HepG2 (cell line): ENCODE results near the gene C16orf54. TPM values are rescaled to one million over a fixed set of nuclear protein-coding genes. Genes with fewer than 3 reads are reported as not detected.

Experiments
- ATM ChIP-seq: fragments of 450-650 bp; IDR thresholded peaks from 2 replicates; pipeline ENCODE4 v1.7.1; 2017; ENCODE audit warnings: mild to moderate bottlenecking, borderline replicate concordance
- GATAD2A ChIP-seq: IDR thresholded peaks from 2 replicates; pipeline ENCODE4 v1.6.1; 2016
- LCORL ChIP-seq, 2 experiments: fragments of 450-650 bp in 1 of 2; sonication (generic) in 1 of 2; formaldehyde crosslinking in 1 of 2; IDR thresholded peaks; 2 replicates each; pipeline versions ENCODE4 v1.5.0 to v1.6.1; 2017 to 2020; ENCODE audit warnings: antibody characterized with exemption in 1 of 2, missing genetic modification reagents in 1 of 2
- MIXL1 ChIP-seq: IDR thresholded peaks from 2 replicates; pipeline ENCODE4 v1.6.1; 2016
- MTF2 ChIP-seq: sonication (generic); formaldehyde crosslinking; IDR thresholded peaks from 2 replicates; pipeline ENCODE4 v1.5.0; 2020; ENCODE audit warnings: missing genetic modification reagents, borderline replicate concordance
- NR1H2 ChIP-seq: sonication (generic); formaldehyde crosslinking; IDR thresholded peaks from 2 replicates; pipeline ENCODE4 v1.8.1; 2022; ENCODE audit warnings: low read depth, missing genetic modification reagents, borderline replicate concordance
- RAD21 ChIP-seq: fragments of 450-650 bp; formaldehyde crosslinking; IDR thresholded peaks from 2 replicates; pipeline ENCODE4 v1.5.0; 2020; ENCODE audit warnings: mild to moderate bottlenecking
- SMC3 ChIP-seq: IDR thresholded peaks from 2 replicates; pipeline ENCODE4 v1.6.1; 2011; ENCODE audit warnings: low read length, improper control_type of control experiment
- TEAD3 ChIP-seq: optimal IDR thresholded peaks from 2 replicates; pipeline ENCODE3; 2016; ENCODE audit warnings: borderline replicate concordance
- ZNF143 ChIP-seq: sonication (generic); formaldehyde crosslinking; IDR thresholded peaks from 2 replicates; pipeline ENCODE4 v1.4.0; 2020; ENCODE audit warnings: missing genetic modification reagents
- ZNF20 ChIP-seq: sonication (generic); formaldehyde crosslinking; IDR thresholded peaks from 2 replicates; pipeline ENCODE4 v1.4.0; 2020; ENCODE audit warnings: mild to moderate bottlenecking, moderate library complexity, missing genetic modification reagents
- polyA plus RNA-seq, 8 experiments: library from polyadenylated mRNA; depleted of rRNA in 3 of 8; stranded (reverse) in 7 of 8; unstranded in 1 of 8; fragments of >200 nt; fragmentation: Illumina TruSeq in 4 of 8; extraction: Trizol in 4 of 8; gene quantifications; 2 replicates each; pipeline versions ENCODE4 v1.2.1 to v1.2.3, GENCODE V29; 2011 to 2016; ENCODE audit warnings: low read depth in 4 of 8, missing spikeins in 1 of 8, mixed read lengths in 1 of 8; ENCODE audit not compliant: insufficient read depth in 1 of 8
- total RNA-seq, 5 experiments: library from RNA; depleted of rRNA; stranded (reverse); fragments of >200 nt; fragmentation: Illumina TruSeq; extraction: Trizol; gene quantifications; 2 replicates each; pipeline ENCODE4 v1.2.3, GENCODE V29; 2016; ENCODE audit warnings: low read depth in 1 of 5
- TF ChIP-seq, protein P1 (sequence below), 2 experiments: sonication (generic) in 1 of 2; formaldehyde crosslinking in 1 of 2; IDR thresholded peaks; 2 replicates each; pipeline versions ENCODE4 v1.4.0 to v1.6.1; 2018 to 2020; ENCODE audit warnings: missing genetic modification reagents in 2 of 2, borderline replicate concordance in 1 of 2, low read depth in 1 of 2, mild to moderate bottlenecking in 1 of 2, missing biosample characterization in 1 of 2
- TF ChIP-seq, protein P2 (sequence below): sonication (generic); formaldehyde crosslinking; IDR thresholded peaks from 2 replicates; pipeline ENCODE4 v1.4.0; 2020; ENCODE audit warnings: missing genetic modification reagents
- TF ChIP-seq, protein P3 (sequence below): sonication (generic); formaldehyde crosslinking; IDR thresholded peaks from 2 replicates; pipeline ENCODE4 v1.5.0; 2020; ENCODE audit warnings: missing genetic modification reagents

Gene C16orf54
- total and polyA plus RNA-seq, 2 of the 13 experiments (the other 11 are each of a cell fraction or from before 2014, with no cell fraction given) = not detected

DNA sequence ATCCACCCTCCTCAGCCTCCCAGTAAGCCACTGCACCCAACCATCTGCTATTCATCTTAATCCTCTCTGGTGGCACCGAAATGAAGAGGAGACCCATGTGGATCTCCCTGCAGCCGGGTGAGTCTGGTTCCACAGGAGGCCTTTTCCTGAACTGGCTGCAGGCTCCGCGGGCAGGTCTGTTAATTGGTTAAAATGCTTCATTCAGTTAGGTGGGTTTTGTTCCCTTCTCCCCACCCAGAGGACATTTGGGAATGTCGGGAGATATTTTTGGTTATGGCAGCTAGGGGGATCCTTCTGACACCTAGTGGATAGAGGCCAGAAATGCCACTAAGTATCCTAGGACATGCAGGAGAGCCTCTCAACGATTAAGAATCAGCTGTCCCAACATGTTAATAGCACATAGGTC, 16.7 kb downstream of the C16orf54 start (continued):
- TF ChIP-seq MTF2 (CRISPR knock-in tag) (no peak), TEAD3 (CRISPR knock-in tag) (peak; percentile 56), ZNF143 (CRISPR knock-in tag) (peak; percentile 62; the same call in 1 of the 2 replicates), GATAD2A (peak; percentile 55), MIXL1 (CRISPR knock-in tag) (0 out of 2 replicates have a peak, but pooled peaks have one; percentile 13), ATM (no peak), SMC3 (peak; percentile 78), RAD21 (CRISPR knock-in tag) (peak; percentile 61; the same call in 1 of the 2 replicates), NR1H2 (no peak), ZNF20 (no peak), LCORL (IDR thresholded peaks at IDR 0.05) (no peak), LCORL (CRISPR knock-in tag; IDR thresholded peaks at IDR 0.05) (peak; percentile 77)
- TF ChIP-seq, protein P1, sequence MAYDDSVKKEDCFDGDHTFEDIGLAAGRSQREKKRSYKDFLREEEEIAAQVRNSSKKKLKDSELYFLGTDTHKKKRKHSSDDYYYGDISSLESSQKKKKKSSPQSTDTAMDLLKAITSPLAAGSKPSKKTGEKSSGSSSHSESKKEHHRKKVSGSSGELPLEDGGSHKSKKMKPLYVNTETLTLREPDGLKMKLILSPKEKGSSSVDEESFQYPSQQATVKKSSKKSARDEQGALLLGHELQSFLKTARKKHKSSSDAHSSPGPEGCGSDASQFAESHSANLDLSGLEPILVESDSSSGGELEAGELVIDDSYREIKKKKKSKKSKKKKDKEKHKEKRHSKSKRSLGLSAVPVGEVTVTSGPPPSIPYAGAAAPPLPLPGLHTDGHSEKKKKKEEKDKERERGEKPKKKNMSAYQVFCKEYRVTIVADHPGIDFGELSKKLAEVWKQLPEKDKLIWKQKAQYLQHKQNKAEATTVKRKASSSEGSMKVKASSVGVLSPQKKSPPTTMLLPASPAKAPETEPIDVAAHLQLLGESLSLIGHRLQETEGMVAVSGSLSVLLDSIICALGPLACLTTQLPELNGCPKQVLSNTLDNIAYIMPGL (CRISPR knock-in tag; IDR thresholded peaks at IDR 0.05; ENCODE audit: borderline replicate concordance in 1 of 2, low read depth in 1 of 2) = 0 out of 4 replicates have a peak, but pooled peaks of 1 of the 2 experiments have one; percentile 34
- TF ChIP-seq, protein P2, sequence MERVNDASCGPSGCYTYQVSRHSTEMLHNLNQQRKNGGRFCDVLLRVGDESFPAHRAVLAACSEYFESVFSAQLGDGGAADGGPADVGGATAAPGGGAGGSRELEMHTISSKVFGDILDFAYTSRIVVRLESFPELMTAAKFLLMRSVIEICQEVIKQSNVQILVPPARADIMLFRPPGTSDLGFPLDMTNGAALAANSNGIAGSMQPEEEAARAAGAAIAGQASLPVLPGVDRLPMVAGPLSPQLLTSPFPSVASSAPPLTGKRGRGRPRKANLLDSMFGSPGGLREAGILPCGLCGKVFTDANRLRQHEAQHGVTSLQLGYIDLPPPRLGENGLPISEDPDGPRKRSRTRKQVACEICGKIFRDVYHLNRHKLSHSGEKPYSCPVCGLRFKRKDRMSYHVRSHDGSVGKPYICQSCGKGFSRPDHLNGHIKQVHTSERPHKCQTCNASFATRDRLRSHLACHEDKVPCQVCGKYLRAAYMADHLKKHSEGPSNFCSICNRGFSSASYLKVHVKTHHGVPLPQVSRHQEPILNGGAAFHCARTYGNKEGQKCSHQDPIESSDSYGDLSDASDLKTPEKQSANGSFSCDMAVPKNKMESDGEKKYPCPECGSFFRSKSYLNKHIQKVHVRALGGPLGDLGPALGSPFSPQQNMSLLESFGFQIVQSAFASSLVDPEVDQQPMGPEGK (CRISPR knock-in tag) = 0 out of 2 replicates have a peak, but pooled peaks have one; percentile 30
- TF ChIP-seq, protein P3, sequence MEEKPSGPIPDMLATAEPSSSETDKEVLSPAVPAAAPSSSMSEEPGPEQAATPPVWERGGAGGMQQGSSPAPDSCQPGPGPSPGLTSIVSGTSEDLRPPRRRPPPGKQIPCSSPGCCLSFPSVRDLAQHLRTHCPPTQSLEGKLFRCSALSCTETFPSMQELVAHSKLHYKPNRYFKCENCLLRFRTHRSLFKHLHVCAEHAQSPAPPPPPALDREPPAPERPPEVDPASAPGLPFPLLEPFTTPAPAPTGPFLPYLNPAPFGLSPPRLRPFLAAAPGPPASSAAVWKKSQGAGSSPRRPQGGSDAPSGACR (CRISPR knock-in tag) = no peak
